Measurements from ENCODE around the gene N4BP2. TPM values are rescaled to one million over a fixed set of nuclear protein-coding genes. Genes with fewer than 3 reads are reported as not detected.
"Not testable (repeated sequence)": the region's sequence is repeated elsewhere in the genome, so short reads cannot be mapped to it uniquely, and the experiment has no call there.

The N4BP2 gene
- 3.7 TPM for polyA plus RNA-seq (2013, experiment 1 of 2; ENCODE audit: insufficient read length)
- 3.6 TPM for polyA plus RNA-seq (2013, experiment 2 of 2; ENCODE audit: insufficient read length)

DNA sequence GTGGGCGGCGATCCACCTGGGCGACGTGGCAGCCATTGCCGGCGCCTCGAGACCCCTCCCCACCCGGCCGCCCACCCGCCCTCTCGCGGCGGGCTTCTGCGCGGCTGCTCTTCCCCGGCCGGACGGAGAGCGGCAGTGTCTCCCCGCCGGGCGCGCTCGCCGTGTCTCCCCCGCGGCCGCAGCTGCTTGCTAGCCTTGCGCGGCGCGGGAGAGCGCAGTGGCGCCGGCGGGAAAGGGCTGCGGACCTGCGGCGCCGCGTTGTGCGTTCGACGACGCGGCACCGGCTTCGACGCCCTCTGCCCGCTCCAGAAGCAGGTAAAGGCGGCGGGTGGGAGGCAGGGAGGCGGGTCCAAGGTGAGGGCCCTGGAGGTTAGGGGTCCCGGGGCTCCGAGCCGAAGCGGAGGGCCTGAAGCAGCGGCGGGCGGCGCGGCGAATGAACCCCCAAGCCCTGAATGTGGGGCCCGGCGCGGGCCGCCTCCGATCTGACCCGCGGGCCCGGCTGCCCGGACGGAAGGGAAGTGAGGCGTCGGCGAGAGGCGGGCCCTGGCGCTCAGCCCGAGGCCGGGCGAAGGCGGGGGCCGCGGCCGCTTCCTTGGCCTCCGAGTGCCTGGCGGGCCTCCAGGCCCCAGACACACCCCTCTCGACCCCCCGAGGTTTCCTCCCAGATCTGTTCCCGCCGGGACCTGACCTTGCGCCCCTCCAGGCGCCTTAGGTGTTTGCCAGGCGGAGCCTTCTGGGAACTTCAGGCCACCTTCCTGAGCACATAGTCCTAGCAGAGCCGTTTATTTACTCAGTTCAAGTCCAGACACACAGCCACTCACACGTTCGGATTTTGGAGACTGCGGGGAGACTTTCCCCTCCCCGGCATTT, at the start of gene N4BP2:
Gene N4BP2, plus strand, starts transcription at position 135 of the 870 bp plus-strand sequence. CDS start 40,491 bp downstream, outside the sequence.
- peak; percentile 78 for DNase-seq

DNA sequence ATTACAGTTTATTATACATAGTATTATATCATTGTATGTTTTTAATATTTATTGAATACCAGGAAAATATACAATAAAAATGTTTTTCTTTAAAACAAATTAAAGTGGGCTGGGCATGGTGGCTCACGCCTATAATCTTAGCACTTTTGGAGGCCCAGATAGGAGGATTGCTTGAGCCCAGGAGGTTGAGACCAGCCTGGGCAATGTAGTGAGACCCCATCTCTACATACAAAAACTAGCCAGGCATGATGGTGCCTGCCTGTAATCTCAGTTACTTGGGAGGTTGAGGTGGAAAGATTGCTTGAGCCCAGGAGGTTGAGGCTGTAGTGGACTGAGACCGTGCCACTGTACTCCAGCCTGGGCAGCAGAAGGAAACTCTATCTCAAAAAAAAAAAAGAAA, 40.6 kb upstream of the N4BP2 start:
- DNase-seq: no peak

DNA sequence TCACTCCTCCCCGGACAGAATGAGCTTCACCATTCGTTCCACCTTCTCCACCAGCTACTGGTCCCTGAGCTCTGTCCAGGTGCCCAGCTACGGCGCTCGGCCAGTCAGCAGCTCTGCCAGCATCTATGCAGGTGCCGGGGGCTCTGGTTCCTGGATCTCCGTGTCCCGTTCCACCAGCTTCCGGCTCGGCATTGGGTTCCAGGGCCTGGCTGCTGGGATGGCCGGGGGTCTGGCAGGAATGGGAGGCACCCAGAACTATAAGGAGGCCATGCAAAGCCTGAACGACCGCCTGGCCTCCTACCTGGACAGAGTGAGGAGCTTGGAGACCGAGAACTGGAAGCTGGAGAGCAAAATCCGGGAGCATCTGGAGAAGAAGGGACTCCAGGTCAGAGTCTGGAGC, 36.4 kb upstream of the N4BP2 start:
- no peak for DNase-seq

DNA sequence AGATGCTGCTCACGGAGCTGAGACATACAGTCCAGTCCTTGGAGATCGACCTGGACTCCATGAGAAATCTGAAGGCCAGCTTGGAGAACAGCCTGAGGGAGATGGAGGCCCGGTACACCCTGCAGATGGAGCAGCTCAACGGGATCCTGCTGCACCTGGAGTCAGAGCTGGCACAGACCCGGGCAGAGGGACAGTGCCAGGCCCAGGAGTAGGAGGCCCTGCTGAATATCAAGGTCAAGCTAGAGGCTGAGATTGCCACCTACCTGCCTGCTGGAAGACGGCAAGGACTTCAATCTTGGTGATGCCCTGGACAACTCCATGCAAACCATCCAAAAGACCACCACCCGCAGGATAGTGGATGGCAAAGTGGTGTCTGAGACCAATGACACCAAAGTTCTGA, 35.5 kb upstream of the N4BP2 start:
- not testable (repeated sequence) for DNase-seq

GRCh38 chr4:40024049-40024448, 32.6 kb upstream of the N4BP2 start:
- not testable (repeated sequence) for DNase-seq

GRCh38 chr4:40032785-40033184, 23.9 kb upstream of the N4BP2 start:
- no peak for DNase-seq

DNA sequence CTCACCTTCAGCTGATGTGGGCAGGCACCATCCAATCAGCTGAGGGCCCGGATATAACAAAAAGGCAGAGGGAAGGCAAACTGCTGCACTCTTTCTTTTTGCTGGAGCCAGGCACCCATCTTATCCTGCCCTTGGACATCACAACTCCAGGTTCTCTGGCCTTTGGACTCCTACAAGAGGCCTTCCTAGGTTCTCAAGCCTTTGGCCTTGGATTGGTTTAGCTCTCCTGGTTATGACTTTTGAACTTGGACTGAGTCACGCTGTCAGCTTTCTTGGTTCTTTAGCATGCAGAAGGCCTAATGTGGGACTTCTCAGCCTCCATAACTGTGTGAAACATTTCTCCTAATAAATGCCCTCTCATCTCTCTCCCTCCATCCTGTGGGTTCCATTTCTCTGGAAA, 23.0 kb upstream of the N4BP2 start:
- DNase-seq: no peak

GRCh38 chr4:40038977-40039376, 17.7 kb upstream of the N4BP2 start:
- peak; percentile 35 for DNase-seq

DNA sequence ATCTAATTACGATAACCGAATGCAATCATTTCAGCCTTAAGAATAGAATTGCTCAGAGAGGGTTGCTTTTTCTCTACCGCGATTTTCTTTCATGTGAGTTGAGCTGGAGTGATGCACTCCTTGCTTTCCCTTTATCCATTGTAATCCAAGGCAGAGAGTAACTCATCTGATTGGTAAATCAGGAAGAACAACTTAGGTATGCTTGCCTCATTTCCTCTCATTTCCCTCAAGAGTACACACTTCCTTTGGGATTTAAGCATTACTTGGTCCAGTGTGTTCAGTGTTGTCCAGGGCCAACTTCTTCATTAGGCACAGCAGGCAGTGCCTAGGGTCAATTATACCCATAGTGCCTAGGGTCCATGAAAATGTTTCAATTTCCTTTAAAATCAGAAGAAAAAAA, 15.7 kb upstream of the N4BP2 start:
- DNase-seq: no peak

DNA sequence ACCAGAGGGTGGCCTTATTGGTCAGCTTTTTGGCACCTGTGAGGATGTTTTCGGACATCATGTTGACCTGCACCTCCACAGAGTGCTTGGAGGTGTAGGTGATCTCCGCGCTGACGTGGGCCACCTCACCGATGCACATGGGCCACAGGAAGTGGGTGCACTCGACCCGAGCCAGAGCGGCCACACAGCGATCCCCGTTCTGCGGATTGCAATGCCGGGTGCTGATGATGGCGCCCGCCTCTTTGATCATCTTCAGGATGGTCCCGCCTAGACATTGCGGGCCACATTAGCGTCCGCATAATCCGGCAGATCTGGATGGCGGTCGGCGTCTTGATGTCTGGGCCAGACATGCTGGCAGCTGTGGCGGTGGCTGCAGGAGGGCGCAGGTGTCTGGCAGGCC, 12.9 kb upstream of the N4BP2 start:
- no peak for DNase-seq

DNA sequence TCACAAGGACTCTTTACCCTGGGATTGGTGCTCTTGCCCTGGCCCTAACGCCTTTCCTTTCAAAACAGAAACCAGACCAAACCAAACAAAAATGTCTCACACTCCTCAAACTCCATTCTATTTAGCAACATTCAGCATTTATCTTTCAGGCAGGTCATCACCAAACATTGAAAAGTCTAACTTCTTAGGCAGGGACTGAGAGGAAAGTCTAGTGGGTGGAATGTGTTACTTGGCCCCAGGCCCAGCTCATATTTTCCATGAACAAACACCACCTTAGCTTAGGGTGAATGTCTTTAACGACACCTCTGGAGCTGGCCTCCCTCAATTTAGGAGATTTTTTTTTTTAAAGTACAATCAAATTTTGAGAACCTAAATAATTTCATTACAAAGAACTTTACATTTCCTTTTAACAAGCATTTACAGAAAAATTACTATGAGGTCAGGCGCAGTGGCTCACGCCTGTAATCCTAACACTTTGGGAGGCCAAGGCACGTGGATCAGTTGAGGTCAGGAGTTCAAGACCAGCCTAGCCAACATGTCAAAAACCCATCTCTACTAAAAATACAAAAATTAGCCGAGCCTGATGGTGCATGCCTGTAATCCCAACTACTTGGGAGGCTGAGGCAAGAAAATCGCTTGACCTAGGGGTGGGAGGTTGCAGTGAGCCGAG, 10.2 kb upstream of the N4BP2 start:
- peak; percentile 56 for DNase-seq

DNA sequence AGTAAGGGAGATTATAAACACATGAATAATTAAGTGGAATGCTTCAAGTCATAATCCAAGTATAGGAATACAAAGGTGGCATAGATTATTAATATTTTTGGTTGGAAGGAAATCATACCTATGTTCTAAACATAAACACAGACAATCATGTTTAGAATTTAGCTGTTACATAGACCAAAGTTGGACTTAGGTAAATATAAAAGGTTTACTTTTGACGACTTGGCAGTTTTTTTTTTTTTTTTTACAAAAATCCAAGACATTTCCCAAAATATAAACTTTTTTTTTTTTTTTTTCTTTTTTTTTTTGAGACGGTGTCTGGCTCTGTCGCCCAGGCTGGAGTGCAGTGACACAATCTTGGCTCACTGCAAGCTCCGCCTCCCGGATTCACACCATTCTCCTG, 3.5 kb upstream of the N4BP2 start:
- DNase-seq: no peak

DNA sequence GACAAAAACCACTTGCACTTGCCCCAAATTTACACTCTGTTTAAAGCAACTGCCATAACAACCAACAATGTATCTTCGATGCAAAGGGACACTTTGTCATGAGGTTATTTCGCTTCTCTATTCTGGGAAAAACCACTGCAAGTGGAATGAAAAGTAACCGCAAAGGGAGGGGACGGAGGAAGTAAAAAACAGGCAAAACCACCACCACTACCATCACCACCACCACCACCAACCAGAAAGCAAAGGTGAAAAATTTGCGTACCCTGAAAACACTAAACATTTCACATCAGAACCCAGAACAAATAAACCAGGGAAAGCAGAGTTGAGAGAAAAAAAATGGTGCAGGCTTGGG, 1.2 kb upstream of the N4BP2 start:
- no peak for DNase-seq

GRCh38 chr4:40055863-40056715, 561 bp upstream of the N4BP2 start:
- DNase-seq: peak; percentile 82

DNA sequence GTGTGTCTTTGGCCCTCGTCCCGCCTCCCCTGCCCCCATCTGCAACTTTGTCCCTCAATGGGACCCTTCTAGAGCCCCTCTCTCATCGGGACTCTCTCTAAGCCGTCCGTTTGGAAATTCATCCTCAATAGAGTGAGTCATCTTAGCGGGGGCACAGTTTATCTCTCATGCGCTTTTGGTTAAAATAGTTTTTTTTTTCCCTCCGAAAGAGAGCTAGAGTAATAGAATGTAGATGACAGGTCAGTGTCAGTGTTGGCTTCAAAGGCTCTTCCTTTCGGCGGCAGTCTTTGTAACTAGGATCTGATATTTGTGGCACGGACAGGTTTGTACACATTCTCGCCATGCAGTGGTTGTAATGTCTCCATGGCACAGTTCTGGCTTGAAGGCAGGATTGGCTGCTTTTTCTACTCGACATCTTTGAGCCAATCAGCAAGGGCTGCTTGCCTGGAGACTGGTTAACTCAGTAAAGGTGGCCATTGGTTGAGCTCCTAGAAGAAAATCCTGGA, 989 bp downstream of the N4BP2 start:
- peak; percentile 96 for DNase-seq

DNA sequence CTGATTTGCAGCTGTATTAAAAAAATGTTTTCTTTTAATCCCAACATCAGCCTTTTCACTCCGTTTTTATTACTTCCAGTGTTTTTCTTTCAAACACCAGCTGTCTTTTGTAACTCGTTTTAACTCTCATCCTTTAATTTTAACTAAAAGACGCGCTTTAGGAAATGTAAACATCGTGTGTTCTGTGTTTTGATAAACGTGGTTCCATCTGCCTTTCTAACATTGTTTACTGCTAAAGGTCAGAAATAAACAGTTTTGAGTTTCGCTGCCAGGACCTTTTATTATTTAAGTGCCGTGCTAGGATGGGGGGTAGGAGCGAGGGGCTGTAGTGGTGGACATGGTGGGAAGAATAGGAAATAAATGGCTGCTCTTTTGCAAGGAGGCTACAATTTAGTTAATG, 1.5 kb downstream of the N4BP2 start:
- DNase-seq: no peak

DNA sequence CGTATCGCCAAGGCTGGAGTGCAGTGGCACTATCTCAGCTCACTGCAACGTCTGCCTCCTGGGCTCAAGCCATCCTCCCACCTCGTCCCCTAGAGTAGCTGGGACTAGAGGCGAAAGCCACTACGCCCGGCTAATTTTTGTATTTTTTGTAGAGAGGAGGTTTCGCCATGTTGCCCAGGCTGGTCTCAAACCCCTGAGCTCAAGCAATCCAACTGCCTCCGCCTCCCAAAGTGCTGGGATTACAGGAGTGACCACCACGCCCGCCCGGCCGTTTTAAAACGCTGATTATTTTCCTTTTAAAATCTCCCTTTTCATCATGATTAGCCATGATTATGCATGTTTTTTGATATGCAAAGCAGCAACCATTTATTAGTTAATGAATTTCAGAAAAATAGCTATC, 2.2 kb downstream of the N4BP2 start:
- DNase-seq: no peak

- no peak for DNase-seq
Measured at GRCh38 chr4:40059362-40059761, 2.7 kb downstream of the N4BP2 start.

GRCh38 chr4:40065010-40065409, 8.4 kb downstream of the N4BP2 start:
- DNase-seq: no peak

- no peak for DNase-seq
Measured at GRCh38 chr4:40066651-40067050, 10.0 kb downstream of the N4BP2 start.

DNA sequence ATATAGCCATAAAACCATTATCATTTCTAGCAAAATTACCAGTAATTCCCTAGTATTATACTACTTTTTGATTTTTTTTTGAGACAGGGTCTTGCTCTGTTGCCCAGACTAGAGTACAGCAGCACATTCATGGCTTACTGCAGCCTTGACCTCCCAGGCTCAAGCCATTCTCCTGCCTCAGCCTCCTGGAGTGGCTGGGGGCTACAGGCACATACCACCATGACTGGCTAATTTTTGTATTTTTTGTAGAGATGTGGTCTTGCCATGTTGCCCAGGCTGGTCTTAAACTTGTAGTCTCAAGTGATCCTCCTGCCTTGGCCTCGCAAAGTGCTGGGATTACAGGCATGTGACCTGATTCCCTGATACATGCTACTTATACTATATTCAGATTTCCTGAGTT, 13.7 kb downstream of the N4BP2 start:
- DNase-seq: no peak

DNA sequence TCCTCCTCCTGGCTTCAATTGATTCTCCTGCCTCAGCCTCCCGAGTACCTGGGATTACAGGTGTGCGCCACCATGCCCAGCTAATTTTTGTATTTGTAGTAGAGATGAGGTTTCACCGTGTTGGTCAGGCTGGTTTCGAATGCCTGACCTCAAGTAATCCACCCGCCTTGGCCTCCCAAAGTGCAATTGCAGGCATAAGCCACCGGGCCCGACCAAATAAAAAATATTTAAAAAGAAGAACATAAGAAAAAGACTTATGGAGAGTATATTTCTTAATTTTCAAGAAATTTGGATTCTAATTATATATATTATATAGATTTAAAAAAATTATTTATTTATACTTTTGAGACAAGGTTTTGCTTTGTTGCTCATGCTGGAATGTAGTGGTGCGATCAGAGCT, 29.8 kb downstream of the N4BP2 start:
- no peak for DNase-seq

Data from fibroblast of skin of back (primary cell).